B cell (primary cell): ENCODE measurements around the gene HMCN1. TPM values are rescaled to one million over a fixed set of nuclear protein-coding genes. Genes with fewer than 3 reads are reported as not detected.

Source experiments
- ATAC-seq: fragments of 200-7000 bp; cut with Tn5 transposase; one replicate; pipeline ENCODE4 v1.10.0; 2021; ENCODE audit warnings: low read depth, mild to moderate bottlenecking, moderate number of reproducible peaks, moderate library complexity
- CTCF ChIA-PET: fragments of 350-600 bp; sonication (Branson Sonifier 250); formaldehyde crosslinking; loops from one replicate; lab custom pipeline; 2021; ENCODE audit warnings: antibody characterized with exemption, inconsistent platforms; lab: Charles Lee
- POLR2A ChIA-PET: fragments of 350-600 bp; sonication (Branson Sonifier 250); formaldehyde crosslinking; loops from one replicate; lab custom pipeline; 2021; ENCODE audit warnings: antibody characterized with exemption; lab: Charles Lee
- DNase-seq: peaks from one replicate; pipeline ENCODE4 v3.0.0; 2013
- H2AFZ ChIP-seq: 2 replicates; pipeline ENCODE4 v1.6.1; 2012; ENCODE audit warnings: mild to moderate bottlenecking, low read depth, low read length; ENCODE audit not compliant: insufficient read depth, poor library complexity, severe bottlenecking
- H3K27ac ChIP-seq, 2 donors: 1 replicate in 1 of 2; 2 replicates in 1 of 2; pipeline ENCODE4 v1.5.1; 2012 to 2013; ENCODE audit warnings: low read length in 2 of 2, mild to moderate bottlenecking in 2 of 2, moderate library complexity in 1 of 2
- H3K27me3 ChIP-seq, 4 experiments: fragments of 200-600 bp in 1 of 4; sonication (generic) in 1 of 4; replicated peaks in 1 of 4; 1 replicate in 2 of 4; 2 replicates in 2 of 4; pipeline versions ENCODE4 v1.6.1 to v1.7.0; 2013 to 2016; ENCODE audit warnings: low read length in 3 of 4, mild to moderate bottlenecking in 2 of 4, mixed read lengths in 1 of 4, moderate library complexity in 1 of 4; ENCODE audit not compliant: insufficient read depth in 4 of 4, control insufficient read depth in 3 of 4; ENCODE audit errors: control extremely low read depth in 1 of 4
- H3K36me3 ChIP-seq, 2 experiments: replicated peaks in 1 of 2; 1 replicate in 1 of 2; 2 replicates in 1 of 2; pipeline versions ENCODE4 v1.6.1 to v1.7.1; 2013; ENCODE audit warnings: low read length in 1 of 2; ENCODE audit not compliant: insufficient read depth in 2 of 2, control insufficient read depth in 1 of 2; ENCODE audit errors: control extremely low read depth in 1 of 2, extremely low read depth in 1 of 2
- H3K4me1 ChIP-seq, 2 donors: fragments of 200-600 bp in 1 of 2; sonication (generic) in 1 of 2; 1 replicate in 1 of 2; 2 replicates in 1 of 2; pipeline versions ENCODE4 v1.5.1 to v1.6.1; 2013 to 2017; ENCODE audit warnings: low read length in 2 of 2; ENCODE audit not compliant: control insufficient read depth in 2 of 2, insufficient read depth in 2 of 2
- H3K4me2 ChIP-seq: replicated peaks from 2 replicates; pipeline ENCODE3; 2012; ENCODE audit warnings: mild to moderate bottlenecking, low read depth, low read length; ENCODE audit not compliant: poor library complexity, severe bottlenecking
- H3K4me3 ChIP-seq, 5 experiments: fragments of 200-600 bp in 1 of 5; sonication (generic) in 1 of 5; 1 replicate in 3 of 5; 2 replicates in 2 of 5; pipeline versions ENCODE4 v1.5.1 to v1.7.0; 2011 to 2016; ENCODE audit warnings: low read length in 4 of 5, mild to moderate bottlenecking in 4 of 5, low read depth in 2 of 5, control low read depth in 1 of 5, moderate library complexity in 1 of 5; ENCODE audit not compliant: insufficient read depth in 1 of 5; ENCODE audit errors: control extremely low read depth in 1 of 5, extremely low read depth in 1 of 5
- H3K79me2 ChIP-seq: fragments of 200-600 bp; sonication (generic); one replicate; pipeline ENCODE4 v1.6.0; 2016; ENCODE audit warnings: low read length; ENCODE audit not compliant: control insufficient read depth, insufficient read depth
- H3K9ac ChIP-seq: fragments of 200-600 bp; sonication (generic); 2 replicates; pipeline ENCODE4 v1.6.1; 2017; ENCODE audit warnings: mild to moderate bottlenecking, low read length, moderate library complexity
- H3K9me3 ChIP-seq, 3 donors: one replicate each; pipeline versions ENCODE4 v1.6.1 to v1.7.1; 2013; ENCODE audit warnings: low read length in 2 of 3; ENCODE audit not compliant: control insufficient read depth in 2 of 3, insufficient read depth in 1 of 3; ENCODE audit errors: control extremely low read depth in 1 of 3
- H4K20me1 ChIP-seq: 2 replicates; pipeline ENCODE4 v1.6.0; 2012; ENCODE audit warnings: mild to moderate bottlenecking, low read length; ENCODE audit not compliant: insufficient read depth, control insufficient read depth, poor library complexity, severe bottlenecking
- H3K27ac Mint-ChIP-seq: one replicate; pipeline ENCODE4 v1.8.0; 2021; ENCODE audit warnings: mixed read lengths
- H3K27me3 Mint-ChIP-seq: one replicate; pipeline ENCODE4 v1.8.0; 2021; ENCODE audit warnings: mixed read lengths
- H3K4me1 Mint-ChIP-seq: one replicate; pipeline ENCODE4 v1.8.0; 2021; ENCODE audit warnings: mixed read lengths
- H3K4me3 Mint-ChIP-seq: one replicate; pipeline ENCODE4 v1.8.0; 2021; ENCODE audit warnings: mixed read lengths
- H3K9me3 Mint-ChIP-seq: one replicate; pipeline ENCODE4 v1.8.0; 2022; ENCODE audit warnings: mixed read lengths; ENCODE audit not compliant: insufficient read depth
- CTCF ChIP-seq: fragments of 200-600 bp; IDR thresholded peaks from one replicate; pipeline ENCODE4 v1.8.0; 2022; ENCODE audit warnings: antibody characterized with exemption, mild to moderate bottlenecking
- EZH2 ChIP-seq: IDR thresholded peaks from 2 replicates; pipeline ENCODE4 v1.6.1; 2012; ENCODE audit warnings: borderline replicate concordance, low read depth, mild to moderate bottlenecking, moderate library complexity, low read length; ENCODE audit not compliant: insufficient read depth, poor library complexity, severe bottlenecking
- whole genome bisulfite sequencing: methylation state at CpG from one replicate; pipeline ENCODE4 v1.1.5; 2013; ENCODE audit warnings: missing lambda C conversion rate; ENCODE audit not compliant: insufficient coverage; 5-methylcytosine and 5-hydroxymethylcytosine counted together
- intact Hi-C: fragments of 100-400 bp; cut with micrococcal nuclease; formaldehyde crosslinking; loops from one replicate; pipeline ENCODE4 v1.10.0; 2022
- polyA plus RNA-seq: library from polyadenylated mRNA; depleted of rRNA; stranded (reverse); fragments of >200 nt; gene quantifications from 2 replicates; pipeline ENCODE4 v1.2.3, GENCODE V29; 2012
- total RNA-seq, 2 donors: library from RNA; stranded (reverse); fragments of 120-200 nt in 1 of 2; gene quantifications; 1 replicate in 1 of 2; 2 replicates in 1 of 2; pipeline versions ENCODE4 v1.2.3 to v1.2.4, GENCODE V29; 2013 to 2022

The HMCN1 gene
- total and polyA plus RNA-seq, 2 donors (not counting 1 experiment from before 2014, with no cell fraction given), result not detected

- Histone ChIP-seq H3K27ac (no peak overlapping the region), H3K79me2 (no peaks in the 10 kb centered on the region), H3K4me3 (no peak overlapping the region), H3K36me3 (no peaks in the 10 kb centered on the region), H2AFZ (no peak overlapping the region), H3K27me3 (no peaks in the 10 kb centered on the region), H3K4me1 (no peaks in the 10 kb centered on the region), H3K9ac (no peak overlapping the region), H3K9me3 (no peaks in the 10 kb centered on the region), H3K4me2 (no peak overlapping the region), H4K20me1 (no peaks in the 10 kb centered on the region)
- Mint-ChIP-seq H3K4me1 (no peaks in the 10 kb centered on the region), H3K27me3 (peaks cover 9% of the 10 kb centered on the region), H3K4me3 (no peak overlapping the region), H3K27ac (no peak overlapping the region), H3K9me3 (no peaks in the 10 kb centered on the region)
- intact Hi-C loops, result no loop called here
- TF ChIP-seq CTCF, result no peak
- CTCF ChIA-PET, result no interaction called here
- WGBS, result no CpG with 5 or more reads among the region's 2 CpGs
- DNase-seq (no peak), ATAC-seq (no peak)
- POLR2A ChIA-PET, result no interaction called here
These were observed 123.3 kb downstream of the HMCN1 start for GRCh38 chr1:185857442-185857841.

GRCh38 chr1:185860311-185860710, 126.1 kb downstream of the HMCN1 start:
- Histone ChIP-seq H2AFZ (no peak overlapping the region), H3K36me3 (no peaks in the 10 kb centered on the region), H4K20me1 (no peaks in the 10 kb centered on the region), H3K4me1 (no peaks in the 10 kb centered on the region), H3K79me2 (no peaks in the 10 kb centered on the region), H3K27me3 (no peaks in the 10 kb centered on the region), H3K9me3 (no peaks in the 10 kb centered on the region), H3K9ac (no peak overlapping the region), H3K27ac (no peak overlapping the region), H3K4me3 (no peak overlapping the region), H3K4me2 (no peak overlapping the region)
- no peaks in the 10 kb centered on the region for H3K9me3 Mint-ChIP-seq
- no peak overlapping the region for H3K4me3 Mint-ChIP-seq
- no peak overlapping the region for H3K27ac Mint-ChIP-seq
- WGBS, result no CpG with 5 or more reads among the region's 1 CpG
- TF ChIP-seq EZH2 (no peak), CTCF (no peak)
- peaks cover 5% of the 10 kb centered on the region for H3K27me3 Mint-ChIP-seq
- ATAC-seq (no peak), DNase-seq (no peak)
- POLR2A ChIA-PET, result no interaction called here
- CTCF ChIA-PET, result no interaction called here
- no peaks in the 10 kb centered on the region for H3K4me1 Mint-ChIP-seq
- intact Hi-C loops, result no loop called here
